Neural cell (in vitro differentiated cells): ENCODE results near the gene AVEN. TPM values are rescaled to one million over a fixed set of nuclear protein-coding genes. Genes with fewer than 3 reads are reported as not detected.

ENCODE experiments used
- H2AFZ ChIP-seq: fragments of 200-600, 300-800 bp; sonication (generic), shearing (Covaris generic); 2 replicates; pipeline ENCODE4 v1.6.0; 2014; ENCODE audit warnings: low read depth, mild to moderate bottlenecking, antibody characterized with exemption, low read length, moderate library complexity
- H3F3A ChIP-seq: fragments of 200-600 bp; shearing (Covaris generic); 2 replicates; pipeline ENCODE4 v1.6.1; 2016; ENCODE audit warnings: mild to moderate bottlenecking, moderate library complexity, mixed read lengths, antibody characterized with exemption, low read length; ENCODE audit not compliant: insufficient read depth, poor library complexity, severe bottlenecking
- H3K27ac ChIP-seq: fragments of 200-600, 300-800 bp; sonication (generic), shearing (Covaris generic); 2 replicates; pipeline ENCODE4 v1.5.1; 2014; ENCODE audit warnings: mild to moderate bottlenecking, low read length, moderate library complexity
- H3K27me3 ChIP-seq: fragments of 300-800, 200-600 bp; sonication (generic), shearing (Covaris generic); 2 replicates; pipeline ENCODE4 v1.6.0; 2014; ENCODE audit warnings: mild to moderate bottlenecking, low read depth, low read length, moderate library complexity; ENCODE audit not compliant: insufficient read depth
- H3K36me3 ChIP-seq: fragments of 300-800, 200-600 bp; sonication (generic), shearing (Covaris generic); 2 replicates; pipeline ENCODE4 v1.5.1; 2014; ENCODE audit warnings: mild to moderate bottlenecking, antibody characterized with exemption, low read length, moderate library complexity; ENCODE audit not compliant: insufficient read depth
- H3K4me2 ChIP-seq: fragments of 300-800, 200-600 bp; sonication (generic), shearing (Covaris generic); 2 replicates; pipeline ENCODE4 v1.6.0; 2014; ENCODE audit warnings: mild to moderate bottlenecking, low read length
- H3K4me3 ChIP-seq: fragments of 300-800, 200-600 bp; sonication (generic), shearing (Covaris generic); 2 replicates; pipeline ENCODE4 v1.5.1; 2014; ENCODE audit warnings: mild to moderate bottlenecking, low read length, moderate library complexity
- H3K79me2 ChIP-seq: fragments of 200-600 bp; shearing (Covaris generic); replicated peaks from 2 replicates; pipeline ENCODE4 v1.6.0; 2014; ENCODE audit warnings: mild to moderate bottlenecking, low read length, moderate library complexity; ENCODE audit not compliant: insufficient read depth
- H3K9ac ChIP-seq: fragments of 300-800, 200-600 bp; sonication (generic), shearing (Covaris generic); 2 replicates; pipeline ENCODE4 v1.6.1; 2016; ENCODE audit warnings: mild to moderate bottlenecking, low read length, mixed read lengths
- H3K9me2 ChIP-seq: fragments of 200-600 bp; shearing (Covaris generic); 2 replicates; pipeline ENCODE4 v1.6.1; 2016; ENCODE audit warnings: mild to moderate bottlenecking, low read length, mixed read lengths; ENCODE audit not compliant: insufficient read depth
- H3K9me3 ChIP-seq: fragments of 200-600, 300-800 bp; sonication (generic), shearing (Covaris generic); 2 replicates; pipeline ENCODE4 v1.6.1; 2016; ENCODE audit warnings: mild to moderate bottlenecking, mixed run types, low read length, moderate library complexity, mixed read lengths
- H4K20me1 ChIP-seq: fragments of 200-600 bp; shearing (Covaris generic); 2 replicates; pipeline ENCODE4 v1.6.1; 2016; ENCODE audit warnings: mild to moderate bottlenecking, mixed run types; ENCODE audit not compliant: insufficient read depth
- EP300 ChIP-seq: fragments of 450-650 bp; conservative IDR thresholded peaks from 2 replicates; pipeline ENCODE4 v1.6.1; 2014; ENCODE audit warnings: antibody characterized with exemption, mild to moderate bottlenecking, moderate library complexity; ENCODE audit not compliant: poor library complexity, severe bottlenecking
- EZH2 ChIP-seq: fragments of 200-600, 300-800 bp; shearing (Covaris generic), sonication (generic); IDR thresholded peaks from 2 replicates; pipeline ENCODE4 v1.6.1; 2014; ENCODE audit warnings: antibody characterized with exemption, low read length, borderline replicate concordance, mild to moderate bottlenecking; ENCODE audit not compliant: insufficient read depth, poor library complexity, severe bottlenecking
- MXI1 ChIP-seq: fragments of 450-650 bp; conservative IDR thresholded peaks from 2 replicates; pipeline ENCODE4 v1.6.1; 2014; ENCODE audit warnings: antibody characterized with exemption, mild to moderate bottlenecking; ENCODE audit not compliant: poor library complexity, severe bottlenecking
- POLR2AphosphoS5 ChIP-seq: IDR thresholded peaks from 2 replicates; pipeline ENCODE4 v1.6.1; 2012
- RAD21 ChIP-seq: fragments of 450-650 bp; conservative IDR thresholded peaks from 2 replicates; pipeline ENCODE4 v1.6.1; 2014; ENCODE audit warnings: antibody characterized with exemption, mild to moderate bottlenecking, moderate library complexity
- SMC3 ChIP-seq: fragments of 450-650 bp; conservative IDR thresholded peaks from 2 replicates; pipeline ENCODE4 v1.6.1; 2014; ENCODE audit warnings: antibody characterized with exemption, mild to moderate bottlenecking, moderate library complexity; ENCODE audit not compliant: poor library complexity
- TAF1 ChIP-seq: IDR thresholded peaks from 2 replicates; pipeline ENCODE4 v1.6.1; 2012; ENCODE audit warnings: low read depth
- polyA plus RNA-seq: library from polyadenylated mRNA; depleted of rRNA; stranded (reverse); fragments of >200 nt; gene quantifications from 2 replicates; pipeline ENCODE4 v1.2.3, GENCODE V29; 2014
- TF ChIP-seq, protein P1 (sequence below): IDR thresholded peaks from 2 replicates; pipeline ENCODE4 v1.6.1; 2012; ENCODE audit warnings: borderline replicate concordance
- TF ChIP-seq, protein P2 (sequence below): fragments of 450-650 bp; IDR thresholded peaks from 2 replicates; pipeline ENCODE4 v1.5.1; 2014; ENCODE audit warnings: antibody characterized with exemption, mild to moderate bottlenecking, moderate library complexity; ENCODE audit not compliant: poor library complexity, severe bottlenecking

The AVEN gene
- polyA plus RNA-seq, 1 donor from 2014 or later: 14.1 TPM

DNA sequence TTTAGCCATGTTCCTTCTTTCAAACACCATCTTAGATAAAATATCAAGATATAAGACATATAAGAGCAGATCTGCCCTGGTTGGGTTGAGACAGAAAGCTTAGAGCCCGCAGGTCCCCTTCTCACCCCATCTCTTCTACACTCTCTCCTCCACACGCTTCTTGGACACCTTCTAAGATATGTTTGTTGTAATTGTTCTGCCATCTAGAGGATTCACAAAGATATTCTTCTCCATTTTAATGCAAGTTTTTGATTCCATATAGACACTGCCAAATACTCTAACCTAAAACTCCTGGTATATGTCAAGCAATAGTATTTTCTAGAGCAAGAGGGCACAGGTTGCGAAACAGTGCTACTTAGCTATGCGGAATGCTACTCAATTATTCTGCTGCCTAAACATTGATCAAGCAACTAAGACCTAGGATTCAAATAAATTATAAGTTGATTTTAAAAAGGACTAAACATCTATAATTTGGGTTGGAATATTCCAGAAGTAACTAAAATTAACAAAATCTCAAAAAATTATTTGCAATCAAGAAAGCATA lies 63.9 kb downstream of the AVEN start:
- Histone ChIP-seq H3K4me2 (no peak overlapping the region), H3F3A (no peaks in the 10 kb centered on the region), H3K36me3 (no peaks in the 10 kb centered on the region), H3K9me2 (no peaks in the 10 kb centered on the region), H2AFZ (no peak overlapping the region), H3K27me3 (no peaks in the 10 kb centered on the region), H3K79me2 (no peaks in the 10 kb centered on the region), H4K20me1 (no peaks in the 10 kb centered on the region), H3K27ac (no peak overlapping the region), H3K9me3 (no peaks in the 10 kb centered on the region), H3K9ac (no peak overlapping the region), H3K4me3 (no peak overlapping the region)
- no peak for TF ChIP-seq EZH2
- TF ChIP-seq MXI1: no peak
- TF ChIP-seq, protein P1, sequence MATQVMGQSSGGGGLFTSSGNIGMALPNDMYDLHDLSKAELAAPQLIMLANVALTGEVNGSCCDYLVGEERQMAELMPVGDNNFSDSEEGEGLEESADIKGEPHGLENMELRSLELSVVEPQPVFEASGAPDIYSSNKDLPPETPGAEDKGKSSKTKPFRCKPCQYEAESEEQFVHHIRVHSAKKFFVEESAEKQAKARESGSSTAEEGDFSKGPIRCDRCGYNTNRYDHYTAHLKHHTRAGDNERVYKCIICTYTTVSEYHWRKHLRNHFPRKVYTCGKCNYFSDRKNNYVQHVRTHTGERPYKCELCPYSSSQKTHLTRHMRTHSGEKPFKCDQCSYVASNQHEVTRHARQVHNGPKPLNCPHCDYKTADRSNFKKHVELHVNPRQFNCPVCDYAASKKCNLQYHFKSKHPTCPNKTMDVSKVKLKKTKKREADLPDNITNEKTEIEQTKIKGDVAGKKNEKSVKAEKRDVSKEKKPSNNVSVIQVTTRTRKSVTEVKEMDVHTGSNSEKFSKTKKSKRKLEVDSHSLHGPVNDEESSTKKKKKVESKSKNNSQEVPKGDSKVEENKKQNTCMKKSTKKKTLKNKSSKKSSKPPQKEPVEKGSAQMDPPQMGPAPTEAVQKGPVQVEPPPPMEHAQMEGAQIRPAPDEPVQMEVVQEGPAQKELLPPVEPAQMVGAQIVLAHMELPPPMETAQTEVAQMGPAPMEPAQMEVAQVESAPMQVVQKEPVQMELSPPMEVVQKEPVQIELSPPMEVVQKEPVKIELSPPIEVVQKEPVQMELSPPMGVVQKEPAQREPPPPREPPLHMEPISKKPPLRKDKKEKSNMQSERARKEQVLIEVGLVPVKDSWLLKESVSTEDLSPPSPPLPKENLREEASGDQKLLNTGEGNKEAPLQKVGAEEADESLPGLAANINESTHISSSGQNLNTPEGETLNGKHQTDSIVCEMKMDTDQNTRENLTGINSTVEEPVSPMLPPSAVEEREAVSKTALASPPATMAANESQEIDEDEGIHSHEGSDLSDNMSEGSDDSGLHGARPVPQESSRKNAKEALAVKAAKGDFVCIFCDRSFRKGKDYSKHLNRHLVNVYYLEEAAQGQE: no peak
- TF ChIP-seq, protein P2, sequence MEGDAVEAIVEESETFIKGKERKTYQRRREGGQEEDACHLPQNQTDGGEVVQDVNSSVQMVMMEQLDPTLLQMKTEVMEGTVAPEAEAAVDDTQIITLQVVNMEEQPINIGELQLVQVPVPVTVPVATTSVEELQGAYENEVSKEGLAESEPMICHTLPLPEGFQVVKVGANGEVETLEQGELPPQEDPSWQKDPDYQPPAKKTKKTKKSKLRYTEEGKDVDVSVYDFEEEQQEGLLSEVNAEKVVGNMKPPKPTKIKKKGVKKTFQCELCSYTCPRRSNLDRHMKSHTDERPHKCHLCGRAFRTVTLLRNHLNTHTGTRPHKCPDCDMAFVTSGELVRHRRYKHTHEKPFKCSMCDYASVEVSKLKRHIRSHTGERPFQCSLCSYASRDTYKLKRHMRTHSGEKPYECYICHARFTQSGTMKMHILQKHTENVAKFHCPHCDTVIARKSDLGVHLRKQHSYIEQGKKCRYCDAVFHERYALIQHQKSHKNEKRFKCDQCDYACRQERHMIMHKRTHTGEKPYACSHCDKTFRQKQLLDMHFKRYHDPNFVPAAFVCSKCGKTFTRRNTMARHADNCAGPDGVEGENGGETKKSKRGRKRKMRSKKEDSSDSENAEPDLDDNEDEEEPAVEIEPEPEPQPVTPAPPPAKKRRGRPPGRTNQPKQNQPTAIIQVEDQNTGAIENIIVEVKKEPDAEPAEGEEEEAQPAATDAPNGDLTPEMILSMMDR: peak; percentile 66
- peak; percentile 69 for TF ChIP-seq SMC3
- TF ChIP-seq POLR2AphosphoS5: no peak
- TF ChIP-seq RAD21: peak; percentile 71
- no peak for TF ChIP-seq EP300
- TF ChIP-seq TAF1: no peak

DNA sequence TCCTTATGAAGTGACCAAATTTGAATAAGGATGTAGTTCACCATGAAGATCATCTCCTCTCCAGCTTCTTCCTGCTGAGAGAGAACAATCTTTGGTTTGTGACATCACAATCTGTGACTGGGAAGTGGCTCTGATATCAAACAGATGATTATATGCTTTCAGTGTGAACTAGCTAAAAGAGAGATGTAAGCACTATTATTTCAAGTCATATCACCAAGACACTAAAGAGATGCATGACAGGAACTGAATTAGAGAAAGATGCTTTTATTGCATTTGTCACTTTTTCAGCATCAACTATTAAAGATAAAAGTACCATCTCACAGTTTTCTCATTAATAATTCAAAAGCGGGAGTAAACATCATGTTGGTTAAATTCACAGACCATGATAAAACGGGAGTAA lies 67.2 kb downstream of the AVEN start:
- TF ChIP-seq MXI1 (no peak), EP300 (peak; percentile 90), SMC3 (no peak), RAD21 (no peak), POLR2AphosphoS5 (peak; percentile 89), EZH2 (no peak), TAF1 (no peak)
- TF ChIP-seq, protein P1: peak; percentile 62
- TF ChIP-seq, protein P2: no peak
- Histone ChIP-seq H3K9me3 (no peaks in the 10 kb centered on the region), H3K27ac (peak overlapping the region; percentile 78), H3K36me3 (no peaks in the 10 kb centered on the region), H3K4me2 (peak overlapping the region; percentile 27), H3F3A (no peaks in the 10 kb centered on the region), H3K79me2 (no peaks in the 10 kb centered on the region), H2AFZ (no peak overlapping the region), H3K9me2 (no peaks in the 10 kb centered on the region), H3K4me3 (peak overlapping the region; percentile 32), H3K9ac (peak overlapping the region; percentile 33), H4K20me1 (no peaks in the 10 kb centered on the region), H3K27me3 (no peaks in the 10 kb centered on the region)
